ENCODE measurements around the gene MAPK13.

MAPK13 gene

DNA sequence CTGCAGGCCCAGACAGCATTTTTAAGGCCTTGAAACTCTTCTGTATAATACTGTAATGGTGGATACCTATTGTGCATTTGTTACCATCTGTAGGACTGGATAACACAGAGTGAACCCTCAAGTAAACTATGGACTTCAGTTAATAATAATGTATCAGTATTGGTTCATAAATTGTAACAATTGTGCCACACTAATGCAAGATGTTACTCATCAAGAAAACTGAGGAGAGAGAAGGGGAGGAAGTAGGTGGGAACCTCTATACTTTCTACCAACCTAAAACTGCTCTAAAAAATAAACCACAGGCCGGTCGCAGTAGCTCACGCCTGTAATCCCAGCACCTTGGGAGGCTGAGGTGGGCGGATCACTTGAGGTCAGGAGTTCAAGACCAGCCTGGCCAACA, 10.8 kb downstream of the MAPK13 start:
- no peak overlapping the region for H3K9ac ChIP-seq (ENCODE audit: low read depth, low read length)
- H3K36me3 ChIP-seq (ENCODE audit: insufficient read depth, low read length), result no peaks in the 10 kb centered on the region
- H3K9me3 ChIP-seq (ENCODE audit: control insufficient read depth, insufficient read depth, low read length), result no peaks in the 10 kb centered on the region
- peaks cover 15% of the 10 kb centered on the region for H3K4me1 ChIP-seq (ENCODE audit: insufficient read depth, low read length)

DNA sequence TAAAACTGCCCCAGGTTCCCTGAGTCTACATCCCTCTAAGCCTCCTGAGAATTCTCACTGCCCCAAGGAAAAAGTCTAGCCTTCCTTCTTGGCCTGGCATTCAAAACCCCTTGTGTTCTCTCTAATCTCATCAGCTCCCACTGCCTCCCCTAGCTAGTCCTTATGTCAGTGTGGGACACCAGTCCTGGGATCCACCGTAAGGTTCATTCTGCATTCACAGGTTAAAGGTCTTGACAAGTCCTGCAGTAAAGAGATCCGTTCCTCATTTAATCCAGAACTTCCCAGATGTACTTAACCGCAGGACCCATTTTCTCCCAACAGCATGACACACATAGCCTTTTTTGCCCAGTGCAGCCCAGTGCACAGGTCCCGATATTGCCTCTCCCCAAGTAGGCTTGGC, 11.6 kb downstream of the MAPK13 start:
- H3K36me3 ChIP-seq (ENCODE audit: insufficient read depth, low read length), result no peaks in the 10 kb centered on the region
- no peaks in the 10 kb centered on the region for H3K9me3 ChIP-seq (ENCODE audit: control insufficient read depth, insufficient read depth, low read length)
- peaks cover 15% of the 10 kb centered on the region for H3K4me1 ChIP-seq (ENCODE audit: insufficient read depth, low read length)
- no peak overlapping the region for H3K9ac ChIP-seq (ENCODE audit: low read depth, low read length)

DNA sequence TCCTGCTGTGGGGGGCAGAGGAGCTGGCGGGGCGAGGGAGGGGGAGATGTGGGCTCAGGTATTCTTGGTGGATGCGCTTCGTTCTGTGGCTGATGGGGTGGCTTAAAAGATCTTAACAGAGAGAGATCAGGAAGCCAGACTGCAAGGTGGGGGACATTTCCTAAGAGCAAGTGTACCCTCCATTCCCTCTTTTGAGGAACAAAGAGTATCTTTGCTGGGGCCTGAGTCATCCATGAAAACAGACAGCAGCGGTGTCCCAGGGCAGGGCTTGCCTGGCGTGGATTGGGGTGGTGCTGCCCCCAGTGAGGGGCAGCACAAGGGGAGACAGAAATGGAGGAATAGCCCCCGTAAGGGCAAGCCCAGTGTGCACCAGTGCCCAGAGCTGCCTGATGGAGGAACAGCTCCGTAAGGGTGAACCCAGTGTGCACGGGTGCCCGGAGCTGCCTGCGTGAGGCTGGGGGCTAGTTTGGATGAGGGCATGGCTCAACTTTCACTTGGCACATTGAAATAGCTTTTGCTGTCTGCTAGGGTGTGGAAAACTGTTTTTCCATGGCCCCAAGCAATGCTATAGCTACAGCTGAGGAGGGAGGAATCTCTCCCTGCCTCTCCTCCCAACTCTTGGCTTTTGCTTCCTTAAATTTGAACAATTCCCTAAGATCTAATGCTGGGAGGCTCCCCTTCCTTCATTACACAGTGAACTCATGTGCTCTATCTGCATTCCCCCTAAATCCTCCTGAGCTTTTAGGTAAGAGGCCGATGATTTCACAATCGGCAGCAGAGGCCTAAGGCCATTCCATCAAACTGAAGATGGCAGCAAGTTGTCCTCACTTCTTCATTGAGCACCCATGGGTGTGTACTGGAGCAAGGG, 12.9 kb downstream of the MAPK13 start:
- Histone ChIP-seq H3K4me1 (ENCODE audit: insufficient read depth, low read length) (peaks cover 15% of the 10 kb centered on the region), H3K36me3 (ENCODE audit: insufficient read depth, low read length) (no peaks in the 10 kb centered on the region; the same call in 1 of the 2 replicates), H3K9ac (ENCODE audit: low read depth, low read length) (no peak overlapping the region), H3K9me3 (ENCODE audit: control insufficient read depth, insufficient read depth, low read length) (no peaks in the 10 kb centered on the region)

- Histone ChIP-seq H3K36me3 (ENCODE audit: insufficient read depth, low read length) (no peaks in the 10 kb centered on the region; the same call in 1 of the 2 replicates), H3K9ac (ENCODE audit: low read depth, low read length) (no peak overlapping the region), H3K9me3 (ENCODE audit: control insufficient read depth, insufficient read depth, low read length) (no peaks in the 10 kb centered on the region), H3K4me1 (ENCODE audit: insufficient read depth, low read length) (peaks cover 5% of the 10 kb centered on the region; the same call in 1 of the 2 replicates)
Measured at GRCh38 chr6:36145495-36145894, 15.2 kb downstream of the MAPK13 start.

GRCh38 chr6:36147294-36147693, 17.0 kb downstream of the MAPK13 start:
- no peaks in the 10 kb centered on the region for H3K9me3 ChIP-seq (ENCODE audit: control insufficient read depth, insufficient read depth, low read length)
- H3K36me3 ChIP-seq (ENCODE audit: insufficient read depth, low read length), result no peaks in the 10 kb centered on the region; the same call in 1 of the 2 replicates
- H3K4me1 ChIP-seq (ENCODE audit: insufficient read depth, low read length), result no peaks in the 10 kb centered on the region
- H3K9ac ChIP-seq (ENCODE audit: low read depth, low read length), result no peak overlapping the region

DNA sequence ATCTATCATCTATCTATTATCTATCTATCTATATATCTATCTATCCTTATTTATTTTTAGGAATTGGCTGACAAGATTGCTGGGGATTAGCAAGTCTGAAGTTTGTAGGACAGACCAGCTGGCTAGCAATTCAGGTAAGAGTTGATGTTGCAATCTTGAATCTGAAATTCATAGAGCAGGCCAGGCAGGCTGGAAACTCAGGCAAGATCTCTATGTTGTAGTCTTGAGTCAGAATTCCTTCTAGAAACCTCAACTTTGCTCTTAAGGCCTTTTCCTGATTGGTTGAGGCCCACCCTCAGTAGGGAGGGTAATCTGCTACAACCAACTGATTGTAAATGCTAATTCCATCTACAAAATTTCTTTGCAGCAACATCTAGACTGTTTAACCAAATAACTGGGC, 19.2 kb downstream of the MAPK13 start:
- H3K9ac ChIP-seq (ENCODE audit: low read depth, low read length), result no peak overlapping the region
- H3K36me3 ChIP-seq (ENCODE audit: insufficient read depth, low read length), result no peaks in the 10 kb centered on the region; the same call in 1 of the 2 replicates
- H3K4me1 ChIP-seq (ENCODE audit: insufficient read depth, low read length), result no peaks in the 10 kb centered on the region
- H3K9me3 ChIP-seq (ENCODE audit: control insufficient read depth, insufficient read depth, low read length), result no peaks in the 10 kb centered on the region

DNA sequence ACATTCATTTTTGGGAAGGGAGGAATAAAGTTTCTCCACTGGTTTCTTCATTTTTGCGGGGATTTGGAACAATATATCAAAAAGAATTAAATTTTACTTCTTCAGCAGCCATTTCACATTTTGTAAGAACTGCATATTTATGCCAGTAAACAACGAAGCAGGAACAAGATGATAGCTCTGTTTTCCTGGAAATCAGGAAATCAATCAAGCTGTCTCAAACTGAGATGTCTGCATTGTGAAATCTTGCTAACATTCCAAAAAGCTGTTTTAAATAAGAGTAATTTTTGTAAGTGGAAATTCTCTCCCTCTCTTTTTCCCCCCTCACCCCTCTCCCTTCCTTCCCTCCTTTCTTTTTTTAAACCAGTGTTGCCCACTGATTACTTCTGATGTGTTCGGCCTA, 20.0 kb downstream of the MAPK13 start:
- H3K9ac ChIP-seq (ENCODE audit: low read depth, low read length), result no peak overlapping the region
- no peaks in the 10 kb centered on the region for H3K9me3 ChIP-seq (ENCODE audit: control insufficient read depth, insufficient read depth, low read length)
- no peaks in the 10 kb centered on the region for H3K4me1 ChIP-seq (ENCODE audit: insufficient read depth, low read length)

DNA sequence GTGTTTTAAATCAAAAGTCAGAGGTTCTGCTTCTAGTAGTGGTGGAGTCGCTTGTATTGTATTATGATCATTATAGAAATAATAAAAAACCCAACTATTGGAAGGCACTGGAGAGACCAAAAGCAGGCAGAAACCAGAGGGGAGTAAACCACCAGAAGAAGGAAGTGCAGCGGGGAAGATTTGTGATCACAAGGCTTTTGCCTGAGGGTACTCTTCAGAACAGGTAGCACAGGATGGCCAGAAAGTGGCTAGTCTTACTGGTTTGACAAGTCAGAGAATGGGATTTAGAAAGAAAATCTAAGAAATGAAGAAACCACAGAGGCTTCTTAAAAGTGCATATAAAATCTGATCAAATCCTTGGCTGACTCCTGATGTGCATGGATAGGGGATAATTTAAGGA, 24.0 kb downstream of the MAPK13 start:
- no peaks in the 10 kb centered on the region for H3K36me3 ChIP-seq (ENCODE audit: insufficient read depth, low read length)
- H3K9ac ChIP-seq (ENCODE audit: low read depth, low read length), result no peak overlapping the region
- H3K9me3 ChIP-seq (ENCODE audit: control insufficient read depth, insufficient read depth, low read length), result no peaks in the 10 kb centered on the region
- no peaks in the 10 kb centered on the region for H3K4me1 ChIP-seq (ENCODE audit: insufficient read depth, low read length)

More for the DNA sequence above, 20.0 kb downstream of the MAPK13 start:
- no peaks in the 10 kb centered on the region; the same call in 1 of the 2 replicates for H3K36me3 ChIP-seq (ENCODE audit: insufficient read depth, low read length)

DNA sequence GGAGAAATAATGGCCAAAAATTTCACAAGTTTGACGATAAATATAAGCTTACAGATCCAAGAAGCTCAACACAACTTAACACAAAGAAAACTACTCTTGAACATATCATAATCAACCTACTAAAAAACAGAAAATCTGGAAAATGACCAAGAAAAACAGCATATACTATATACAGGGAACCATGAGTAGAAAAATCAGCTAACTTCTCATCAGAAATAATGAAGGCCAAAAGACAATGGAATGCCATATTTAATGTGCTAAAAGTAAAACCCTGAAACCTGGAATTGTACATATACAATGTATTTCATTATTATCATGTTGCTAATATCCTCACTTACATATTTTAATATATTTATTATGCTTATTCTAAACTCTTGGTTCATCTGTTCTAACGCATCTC, 25.3 kb downstream of the MAPK13 start:
- no peaks in the 10 kb centered on the region for H3K4me1 ChIP-seq (ENCODE audit: insufficient read depth, low read length)
- no peaks in the 10 kb centered on the region for H3K9me3 ChIP-seq (ENCODE audit: control insufficient read depth, insufficient read depth, low read length)
- H3K9ac ChIP-seq (ENCODE audit: low read depth, low read length), result no peak overlapping the region
- H3K36me3 ChIP-seq (ENCODE audit: insufficient read depth, low read length), result no peaks in the 10 kb centered on the region

GRCh38 chr6:36160147-36160760, 29.9 kb downstream of the MAPK13 start:
- Histone ChIP-seq H3K9me3 (ENCODE audit: control insufficient read depth, insufficient read depth, low read length) (no peaks in the 10 kb centered on the region), H3K36me3 (ENCODE audit: insufficient read depth, low read length) (no peaks in the 10 kb centered on the region)

GRCh38 chr6:36169023-36170007, 39.0 kb downstream of the MAPK13 start:
- Histone ChIP-seq H3K9ac (ENCODE audit: low read depth, low read length) (no peak overlapping the region), H3K4me1 (ENCODE audit: insufficient read depth, low read length) (no peaks in the 10 kb centered on the region), H3K36me3 (ENCODE audit: insufficient read depth, low read length) (no peaks in the 10 kb centered on the region), H3K9me3 (ENCODE audit: control insufficient read depth, insufficient read depth, low read length) (no peaks in the 10 kb centered on the region)

More at GRCh38 chr6:36160147-36160760, 29.9 kb downstream of the MAPK13 start:
- H3K9ac ChIP-seq (ENCODE audit: low read depth, low read length), result no peak overlapping the region
- no peaks in the 10 kb centered on the region for H3K4me1 ChIP-seq (ENCODE audit: insufficient read depth, low read length)

- H3K36me3 ChIP-seq (ENCODE audit: insufficient read depth, low read length), result no peaks in the 10 kb centered on the region
Measured at GRCh38 chr6:36170704-36171103, 40.4 kb downstream of the MAPK13 start.

DNA sequence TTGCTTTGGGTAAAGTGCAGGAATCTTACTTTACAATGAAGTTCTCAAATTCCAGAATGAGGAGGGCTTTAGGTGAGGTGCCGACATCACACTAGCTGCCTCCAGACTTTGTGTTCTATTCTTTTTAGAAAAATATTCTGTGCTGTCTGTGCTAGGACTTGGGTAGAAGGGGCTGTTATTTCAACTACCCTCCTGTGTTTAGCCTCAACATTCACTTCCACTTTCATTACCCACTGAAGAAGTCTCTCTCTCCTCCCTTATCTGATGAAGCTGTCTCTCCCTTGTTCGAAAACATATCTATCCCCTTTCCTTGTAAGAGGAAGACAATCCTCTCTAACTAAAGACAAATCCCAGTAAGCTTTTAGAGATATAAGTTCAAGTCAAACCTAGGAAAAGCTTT, 41.3 kb downstream of the MAPK13 start:
- no peaks in the 10 kb centered on the region for H3K9me3 ChIP-seq (ENCODE audit: control insufficient read depth, insufficient read depth, low read length)
- no peak overlapping the region for H3K9ac ChIP-seq (ENCODE audit: low read depth, low read length)
- no peaks in the 10 kb centered on the region for H3K4me1 ChIP-seq (ENCODE audit: insufficient read depth, low read length)
- no peaks in the 10 kb centered on the region for H3K36me3 ChIP-seq (ENCODE audit: insufficient read depth, low read length)

More at GRCh38 chr6:36170704-36171103, 40.4 kb downstream of the MAPK13 start:
- no peak overlapping the region for H3K9ac ChIP-seq (ENCODE audit: low read depth, low read length)
- H3K9me3 ChIP-seq (ENCODE audit: control insufficient read depth, insufficient read depth, low read length), result no peaks in the 10 kb centered on the region
- no peaks in the 10 kb centered on the region for H3K4me1 ChIP-seq (ENCODE audit: insufficient read depth, low read length)

GRCh38 chr6:36177166-36177565, 46.9 kb downstream of the MAPK13 start:
- H3K9me3 ChIP-seq (ENCODE audit: control insufficient read depth, insufficient read depth, low read length), result no peaks in the 10 kb centered on the region; the same call in none of the 2 replicates
- H3K4me1 ChIP-seq (ENCODE audit: insufficient read depth, low read length), result no peaks in the 10 kb centered on the region
- no peak overlapping the region for H3K9ac ChIP-seq (ENCODE audit: low read depth, low read length)
- H3K36me3 ChIP-seq (ENCODE audit: insufficient read depth, low read length), result no peaks in the 10 kb centered on the region

Data from ES-I3 (cell line).